Spinal cord (tissue), 10 donors: ENCODE data around the gene ZNF182. TPM values are rescaled to one million over a fixed set of nuclear protein-coding genes. Genes with fewer than 3 reads are reported as not detected.
A peak's percentile ranks its signal among the peaks of the same experiment; 100 is the strongest.

Experiments used
- DNase-seq, 6 donors: peaks; one replicate each; pipeline versions ENCODE4 v3.0.0 to v3.0.0-alpha.2; 2013 to 2015; ENCODE audit warnings: low spot score in 6 of 6, low read depth in 4 of 6
- H3K27ac ChIP-seq: one replicate; pipeline ENCODE4 v1.5.1; 2013; ENCODE audit warnings: low read depth, low read length, control low read depth
- H3K27me3 ChIP-seq: one replicate; pipeline ENCODE4 v1.6.1; 2013; ENCODE audit warnings: low read length; ENCODE audit not compliant: control insufficient read depth, insufficient read depth
- H3K36me3 ChIP-seq: one replicate; pipeline ENCODE4 v1.6.1; 2013; ENCODE audit warnings: low read length; ENCODE audit not compliant: control insufficient read depth, insufficient read depth
- H3K4me1 ChIP-seq: one replicate; pipeline ENCODE4 v1.6.1; 2013; ENCODE audit warnings: low read length; ENCODE audit not compliant: control insufficient read depth, insufficient read depth
- H3K4me3 ChIP-seq: one replicate; pipeline ENCODE4 v1.5.1; 2013; ENCODE audit warnings: low read depth, low read length, control low read depth
- H3K9me3 ChIP-seq: one replicate; pipeline ENCODE4 v1.6.1; 2013; ENCODE audit warnings: low read length; ENCODE audit not compliant: control insufficient read depth, insufficient read depth
- WGBS: methylation state at CpG from one replicate; pipeline ENCODE4 v1.1.5; 2013; ENCODE audit warnings: missing lambda C conversion rate; ENCODE audit not compliant: insufficient coverage; 5-methylcytosine and 5-hydroxymethylcytosine counted together
- polyA plus RNA-seq, 2 donors: library from polyadenylated mRNA; unstranded; fragments of 120-200 nt; gene quantifications; one replicate each; pipeline ENCODE4 v1.2.1, GENCODE V29; 2013; ENCODE audit not compliant: insufficient read length in 2 of 2
- total RNA-seq, 2 donors: library from RNA; depleted of rRNA in 1 of 2; stranded (reverse); fragments of 120-200 nt in 1 of 2; fragments of >200 nt in 1 of 2; gene quantifications; one replicate each; pipeline versions ENCODE4 v1.2.3 to v1.2.4, GENCODE V29; 2013 to 2014
- donor health status: healthy.

The ZNF182 gene
- total and polyA plus RNA-seq, 4 donors: 6.4 to 9.0 (median 7.7) TPM

- H3K27ac ChIP-seq: peak overlapping the region; percentile 62
- DNase-seq: no peak
- H3K27me3 ChIP-seq: no peaks in the 10 kb centered on the region
- H3K9me3 ChIP-seq: no peaks in the 10 kb centered on the region
- WGBS: 31% methylated on average over 18 of the region's 18 CpGs
- peak overlapping the region; percentile 75 for H3K4me3 ChIP-seq
- peaks cover 4% of the 10 kb centered on the region for H3K4me1 ChIP-seq
- H3K36me3 ChIP-seq: no peaks in the 10 kb centered on the region
These were observed 427 bp downstream of the ZNF182 start for GRCh38 chrX:48003367-48003757.

- Histone ChIP-seq H3K9me3 (no peaks in the 10 kb centered on the region), H3K27ac (no peak overlapping the region), H3K36me3 (no peaks in the 10 kb centered on the region), H3K27me3 (no peaks in the 10 kb centered on the region), H3K4me1 (peaks cover 4% of the 10 kb centered on the region), H3K4me3 (peak overlapping the region; percentile 75)
- DNase-seq: no peak
- no CpG with 5 or more reads among the region's 7 CpGs for WGBS
These were observed 860 bp downstream of the ZNF182 start for GRCh38 chrX:48002929-48003328.

GRCh38 chrX:48002319-48002718 is 1.5 kb downstream of the ZNF182 start:
- WGBS: 67% methylated on average over 2 of the region's 3 CpGs

GRCh38 chrX:48001260-48001659 is 2.5 kb downstream of the ZNF182 start:
- Histone ChIP-seq H3K4me1 (peaks cover 4% of the 10 kb centered on the region), H3K27ac (no peak overlapping the region), H3K36me3 (no peaks in the 10 kb centered on the region), H3K4me3 (no peak overlapping the region), H3K9me3 (no peaks in the 10 kb centered on the region), H3K27me3 (no peaks in the 10 kb centered on the region)
- no peak for DNase-seq
- WGBS: 80% methylated on average over 1 of the region's 3 CpGs

More at GRCh38 chrX:48002319-48002718, 1.5 kb downstream of the ZNF182 start:
- Histone ChIP-seq H3K9me3 (no peaks in the 10 kb centered on the region), H3K4me1 (peaks cover 4% of the 10 kb centered on the region), H3K36me3 (no peaks in the 10 kb centered on the region), H3K27ac (no peak overlapping the region), H3K4me3 (no peak overlapping the region), H3K27me3 (no peaks in the 10 kb centered on the region)
- DNase-seq: no peak

- 80% methylated on average over 2 of the region's 2 CpGs for WGBS
- H3K27me3 ChIP-seq: no peaks in the 10 kb centered on the region
- no peak for DNase-seq
- no peak overlapping the region for H3K27ac ChIP-seq
- no peaks in the 10 kb centered on the region for H3K4me1 ChIP-seq
- H3K9me3 ChIP-seq: peaks cover 2% of the 10 kb centered on the region
- peaks cover 3% of the 10 kb centered on the region for H3K36me3 ChIP-seq
- no peak overlapping the region for H3K4me3 ChIP-seq
These were observed 11.1 kb downstream of the ZNF182 start for GRCh38 chrX:47992669-47993068.

- Histone ChIP-seq H3K9me3 (peaks cover 2% of the 10 kb centered on the region), H3K27me3 (no peaks in the 10 kb centered on the region), H3K4me1 (no peaks in the 10 kb centered on the region), H3K27ac (no peak overlapping the region), H3K36me3 (peaks cover 3% of the 10 kb centered on the region), H3K4me3 (no peak overlapping the region)
- no peak for DNase-seq
- 95% methylated on average over 1 of the region's 1 CpG for WGBS
These were observed 11.8 kb downstream of the ZNF182 start for GRCh38 chrX:47992095-47992380.

- H3K4me3 ChIP-seq: no peak overlapping the region
- H3K4me1 ChIP-seq: no peaks in the 10 kb centered on the region
- H3K27me3 ChIP-seq: no peaks in the 10 kb centered on the region
- H3K9me3 ChIP-seq: peaks cover 2% of the 10 kb centered on the region
- 76% methylated on average over 3 of the region's 5 CpGs for WGBS
- peaks cover 3% of the 10 kb centered on the region for H3K36me3 ChIP-seq
- no peak for DNase-seq
- H3K27ac ChIP-seq: no peak overlapping the region
These were observed 12.3 kb downstream of the ZNF182 start for GRCh38 chrX:47991263-47992094.

GRCh38 chrX:47976254-47977151 is 27.3 kb downstream of the ZNF182 start:
- H3K27me3 ChIP-seq: no peaks in the 10 kb centered on the region
- H3K4me1 ChIP-seq: no peaks in the 10 kb centered on the region
- H3K27ac ChIP-seq: no peak overlapping the region
- DNase-seq: no peak
- peaks cover 16% of the 10 kb centered on the region for H3K9me3 ChIP-seq
- WGBS: no CpG with 5 or more reads among the region's 6 CpGs
- H3K36me3 ChIP-seq: no peaks in the 10 kb centered on the region
- no peak overlapping the region for H3K4me3 ChIP-seq

GRCh38 chrX:47973235-47973634 is 30.6 kb downstream of the ZNF182 start:
- no peak overlapping the region for H3K27ac ChIP-seq
- no peaks in the 10 kb centered on the region for H3K36me3 ChIP-seq
- no peak for DNase-seq
- WGBS: 81% methylated on average over 3 of the region's 3 CpGs
- H3K27me3 ChIP-seq: no peaks in the 10 kb centered on the region
- H3K9me3 ChIP-seq: peaks cover 16% of the 10 kb centered on the region
- H3K4me3 ChIP-seq: no peak overlapping the region
- no peaks in the 10 kb centered on the region for H3K4me1 ChIP-seq
